GM19372 (cell line): ENCODE measurements around the gene NKX1-1.

Experiments used
- ATAC-seq: cut with Tn5 transposase; IDR thresholded peaks from one replicate; pipeline ENCODE4 v1.9.1; 2021; ENCODE audit warnings: mild to moderate bottlenecking, low read depth, moderate library complexity; ENCODE audit not compliant: unreplicated experiment

The NKX1-1 gene

DNA sequence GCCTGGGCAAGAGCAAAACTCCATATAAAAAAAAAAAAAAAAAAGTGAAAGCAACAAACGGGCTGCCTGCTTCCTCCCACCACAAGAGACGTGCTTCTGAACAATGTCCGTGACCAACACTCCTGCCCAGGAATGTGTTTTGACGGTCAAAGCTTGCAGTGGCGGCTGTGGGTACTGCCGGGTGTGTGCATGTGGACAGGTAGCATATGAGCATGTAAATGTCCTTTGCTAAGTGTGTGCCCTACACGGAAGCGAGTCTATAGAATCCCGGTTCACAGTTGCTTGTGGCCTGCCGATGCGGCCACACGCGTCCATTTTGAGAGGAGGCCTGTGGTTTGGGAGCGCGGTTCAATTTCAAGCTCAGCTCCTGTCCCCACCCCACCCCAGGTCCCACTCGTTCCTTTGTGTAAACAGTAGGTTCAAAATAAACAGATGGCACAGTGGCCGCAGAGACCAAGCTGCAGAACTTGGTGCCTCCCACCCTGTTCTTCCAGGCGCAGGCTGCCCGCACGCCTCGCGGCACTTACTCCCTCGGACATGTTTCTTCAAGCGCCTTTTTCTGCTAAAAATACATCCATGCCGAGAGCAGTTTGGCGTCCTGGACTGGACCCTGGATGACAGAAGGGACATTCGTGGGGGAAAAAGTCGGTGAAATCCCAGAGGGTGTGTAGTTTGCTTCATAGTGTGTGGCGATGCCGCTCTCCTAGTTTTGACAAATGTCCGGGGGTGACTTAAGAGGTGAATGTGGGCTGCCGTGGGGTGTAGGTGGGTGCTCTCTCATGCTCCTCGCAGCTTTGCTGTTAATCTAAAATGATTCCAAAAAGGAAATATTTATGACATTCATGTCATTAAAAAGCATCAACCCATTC, 11.5 kb upstream of the NKX1-1 start:
- no peak for ATAC-seq

DNA sequence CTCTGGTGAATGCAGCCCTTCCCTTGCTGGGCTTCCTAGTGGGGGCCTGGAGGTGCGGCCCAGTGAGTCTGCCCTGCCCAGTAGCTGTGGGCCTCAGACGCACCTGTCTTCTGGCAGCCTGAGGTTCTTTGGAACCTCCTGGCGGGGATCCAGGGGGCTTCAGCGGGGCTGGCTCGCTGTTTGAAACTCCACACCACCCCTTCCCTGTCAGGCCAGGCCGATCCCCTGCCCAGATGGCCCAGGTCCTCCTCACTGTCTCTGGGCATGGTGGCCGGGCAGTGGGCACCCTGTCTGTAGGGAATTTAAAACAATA, 10.7 kb upstream of the NKX1-1 start:
- no peak for ATAC-seq

DNA sequence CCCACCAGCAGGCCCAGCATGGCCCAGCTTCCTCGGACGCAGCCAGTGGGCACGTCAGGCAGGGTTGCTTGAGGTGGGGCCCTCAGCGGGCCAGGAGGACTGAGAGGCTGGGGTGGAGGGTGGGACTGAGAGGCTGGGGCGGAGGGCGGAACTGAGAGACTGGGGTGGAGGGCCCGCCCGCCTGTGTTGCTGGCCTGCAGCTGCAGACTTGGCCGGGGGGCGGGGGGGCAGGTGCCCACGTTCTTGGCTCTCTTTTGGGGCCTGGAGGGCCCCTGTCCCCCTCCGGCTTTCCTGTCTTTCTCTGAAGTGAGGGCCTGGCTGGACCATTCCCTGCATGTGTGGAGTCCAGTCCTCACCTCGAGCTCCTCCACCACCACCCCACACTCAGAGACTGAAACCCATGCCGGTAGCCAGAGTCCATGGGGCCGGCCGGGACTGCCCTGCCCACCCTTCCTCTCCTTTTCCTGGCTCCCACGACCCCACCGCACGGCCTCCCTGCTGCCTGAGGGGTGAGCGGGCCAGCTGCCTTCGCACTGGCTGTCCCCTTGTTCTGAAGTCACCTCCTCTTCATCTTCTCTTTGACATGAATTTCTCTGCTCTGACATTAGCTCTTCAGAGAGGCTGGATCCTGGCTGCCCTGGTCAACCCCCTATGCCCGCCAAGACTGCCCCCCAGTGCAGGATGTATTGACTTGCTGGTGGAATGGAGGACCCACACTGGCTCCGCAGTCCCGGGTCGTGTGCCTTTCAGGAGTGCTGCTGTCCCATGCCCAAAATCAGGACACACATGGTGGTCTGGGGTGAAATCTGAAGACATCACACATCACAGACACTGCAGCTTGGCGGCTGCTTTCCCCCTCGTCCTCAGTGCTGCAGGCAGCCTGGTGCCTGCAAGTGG, 10.1 kb upstream of the NKX1-1 start:
- no peak for ATAC-seq

DNA sequence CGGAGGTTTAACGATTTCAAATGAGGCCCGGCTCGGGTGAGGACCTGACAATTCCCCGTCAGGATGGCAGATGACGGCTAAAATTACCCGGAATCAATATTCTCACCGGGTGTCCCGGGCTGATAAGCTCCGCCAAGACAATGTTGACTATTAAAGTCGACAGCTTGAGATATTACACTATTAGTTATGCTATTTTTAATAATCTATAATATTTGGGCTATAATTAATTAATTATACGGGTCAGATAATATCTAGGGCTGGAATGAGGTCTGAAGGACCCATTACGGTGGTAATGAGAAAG, 9.4 kb upstream of the NKX1-1 start:
- ATAC-seq: no peak

DNA sequence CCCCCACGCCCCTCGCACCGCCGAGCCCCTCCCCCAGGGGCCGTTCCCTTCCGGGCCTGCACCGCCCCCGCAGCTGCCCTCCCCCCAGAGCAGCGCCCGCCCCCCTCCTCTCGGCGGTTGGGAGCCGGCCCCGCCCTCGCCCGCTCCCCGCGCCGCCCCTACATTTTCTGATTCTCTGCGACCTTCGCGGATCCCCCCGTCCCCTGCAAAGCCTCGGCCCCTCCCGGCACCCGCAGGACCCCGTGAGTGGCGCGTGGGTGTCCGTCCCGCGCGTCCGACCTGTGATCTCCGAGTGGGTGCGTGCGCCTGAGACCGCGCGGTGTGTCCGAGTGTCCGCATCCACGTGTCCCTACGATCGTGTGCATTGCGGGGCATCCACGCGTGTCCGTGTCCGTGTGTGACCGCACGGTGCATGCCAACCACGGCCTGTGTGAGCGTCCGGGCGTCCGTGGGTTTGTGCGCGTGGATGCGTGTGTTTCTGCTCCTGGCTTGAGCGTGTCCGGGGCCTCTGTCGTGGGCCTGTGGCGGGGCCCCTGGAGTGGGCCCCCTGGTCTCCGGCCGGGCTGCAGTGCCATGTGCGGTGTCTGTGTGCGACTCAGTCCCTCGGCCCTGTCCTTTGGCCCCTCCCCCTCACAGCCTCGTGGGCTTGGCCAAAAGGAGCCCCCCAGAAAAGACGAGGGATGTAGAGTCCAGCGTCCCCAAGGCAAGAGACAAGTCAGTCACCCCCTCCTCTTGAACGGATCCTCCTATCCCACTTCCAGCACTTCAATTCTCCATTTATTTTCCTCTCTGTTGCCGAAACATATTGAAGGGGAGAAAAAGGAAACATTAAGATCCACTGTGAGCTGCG, 8.8 kb upstream of the NKX1-1 start:
- ATAC-seq: no peak

DNA sequence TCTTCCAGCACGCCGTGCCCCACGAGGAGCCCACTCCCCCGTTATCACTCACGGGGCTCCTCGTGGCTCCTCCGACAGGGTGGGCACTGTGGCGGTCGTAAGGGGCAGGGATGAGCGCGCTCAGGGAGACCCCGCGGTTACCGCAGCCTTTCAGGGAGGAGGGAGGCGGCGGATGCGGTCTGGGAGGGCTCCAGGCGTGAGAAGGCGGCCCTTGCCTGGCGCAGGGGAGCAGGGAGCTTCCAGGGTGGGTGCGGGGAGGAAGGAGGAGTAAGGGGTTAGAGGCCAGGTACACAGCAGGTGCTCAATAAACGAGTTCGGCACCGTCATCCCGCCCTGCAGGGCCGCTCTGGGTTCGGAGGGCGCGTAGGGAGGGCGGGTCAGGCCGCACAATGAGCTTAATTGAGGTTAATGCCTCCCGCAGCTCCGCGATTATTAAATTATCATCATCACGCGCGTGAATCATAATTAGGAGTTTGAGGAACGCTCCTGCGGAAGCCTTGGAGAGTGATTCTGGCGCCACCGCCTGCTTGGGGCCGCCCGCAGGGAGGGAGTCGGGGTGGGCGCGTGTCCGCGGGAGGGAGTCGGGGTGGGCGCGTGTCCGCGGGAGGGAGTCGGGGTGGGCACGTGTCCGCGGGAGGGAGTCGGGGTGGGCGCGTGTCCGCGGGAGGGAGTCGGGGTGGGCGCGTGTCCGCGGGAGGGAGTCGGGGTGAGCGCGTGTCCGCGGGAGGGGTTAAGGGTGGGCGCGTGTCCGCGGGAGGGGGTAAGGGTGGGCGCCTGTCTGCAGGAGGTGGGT, 7.6 kb upstream of the NKX1-1 start:
- ATAC-seq: no peak

DNA sequence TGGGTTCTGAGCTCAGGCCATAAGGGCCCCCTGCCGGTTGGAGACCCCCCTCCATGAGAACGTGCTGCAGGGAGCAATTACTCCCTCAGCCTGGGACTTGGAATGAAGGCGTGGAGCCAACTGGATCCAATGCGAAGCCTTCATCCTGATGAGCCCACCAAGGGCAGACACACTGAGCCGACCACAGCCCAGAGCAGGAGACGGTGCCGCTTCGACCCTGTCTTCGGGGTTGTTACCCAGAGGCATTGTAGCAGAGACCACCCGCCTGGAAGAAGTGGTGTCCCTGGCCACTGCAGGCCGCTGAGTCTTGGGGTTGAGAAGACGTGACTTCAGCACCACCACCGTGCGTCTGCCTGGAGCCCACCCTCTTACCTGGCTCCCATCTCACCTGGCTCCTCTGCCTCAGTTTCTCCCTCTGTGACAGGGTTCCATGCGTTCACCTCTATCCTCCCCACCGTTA, 7.0 kb upstream of the NKX1-1 start:
- no peak for ATAC-seq

DNA sequence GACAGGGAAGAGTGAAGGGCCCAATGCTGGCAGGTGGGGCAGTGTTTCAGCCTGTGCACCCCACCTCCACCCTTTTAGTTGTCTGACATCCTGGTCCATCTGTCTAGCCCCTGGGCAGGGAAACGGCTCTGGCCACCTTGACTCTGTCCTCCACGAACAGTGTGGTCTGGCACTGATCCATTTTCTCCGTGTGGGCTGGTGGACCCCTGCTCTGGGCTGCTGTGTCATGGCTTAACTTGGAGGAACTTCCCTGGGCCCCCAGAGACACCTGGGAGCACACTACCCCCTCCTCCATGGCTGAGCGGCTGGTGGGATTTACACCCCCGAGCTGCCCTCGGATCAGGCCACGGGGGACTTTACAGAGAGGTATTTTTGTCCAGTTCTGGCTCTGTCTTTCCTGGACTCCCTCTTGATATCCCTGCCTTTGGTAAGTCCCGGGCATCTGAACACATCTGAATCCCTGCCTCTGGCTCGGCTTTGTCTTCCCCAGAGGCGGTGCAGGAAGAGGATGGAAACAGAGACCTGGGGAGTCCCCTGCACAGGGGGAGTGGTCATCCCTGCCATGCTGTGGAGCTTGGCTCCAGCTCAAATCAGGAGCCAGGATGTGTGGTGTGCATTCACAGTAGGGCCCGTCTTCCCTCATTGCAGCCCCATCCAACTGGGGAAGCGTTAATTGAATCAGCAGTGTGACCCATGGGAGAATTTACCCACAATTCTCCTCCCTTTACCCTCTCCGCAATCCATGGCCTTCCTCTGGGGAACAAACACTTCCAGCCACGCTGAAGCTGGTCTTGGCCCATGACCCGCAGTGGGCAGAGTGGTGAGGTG, 6.3 kb upstream of the NKX1-1 start:
- ATAC-seq: no peak

DNA sequence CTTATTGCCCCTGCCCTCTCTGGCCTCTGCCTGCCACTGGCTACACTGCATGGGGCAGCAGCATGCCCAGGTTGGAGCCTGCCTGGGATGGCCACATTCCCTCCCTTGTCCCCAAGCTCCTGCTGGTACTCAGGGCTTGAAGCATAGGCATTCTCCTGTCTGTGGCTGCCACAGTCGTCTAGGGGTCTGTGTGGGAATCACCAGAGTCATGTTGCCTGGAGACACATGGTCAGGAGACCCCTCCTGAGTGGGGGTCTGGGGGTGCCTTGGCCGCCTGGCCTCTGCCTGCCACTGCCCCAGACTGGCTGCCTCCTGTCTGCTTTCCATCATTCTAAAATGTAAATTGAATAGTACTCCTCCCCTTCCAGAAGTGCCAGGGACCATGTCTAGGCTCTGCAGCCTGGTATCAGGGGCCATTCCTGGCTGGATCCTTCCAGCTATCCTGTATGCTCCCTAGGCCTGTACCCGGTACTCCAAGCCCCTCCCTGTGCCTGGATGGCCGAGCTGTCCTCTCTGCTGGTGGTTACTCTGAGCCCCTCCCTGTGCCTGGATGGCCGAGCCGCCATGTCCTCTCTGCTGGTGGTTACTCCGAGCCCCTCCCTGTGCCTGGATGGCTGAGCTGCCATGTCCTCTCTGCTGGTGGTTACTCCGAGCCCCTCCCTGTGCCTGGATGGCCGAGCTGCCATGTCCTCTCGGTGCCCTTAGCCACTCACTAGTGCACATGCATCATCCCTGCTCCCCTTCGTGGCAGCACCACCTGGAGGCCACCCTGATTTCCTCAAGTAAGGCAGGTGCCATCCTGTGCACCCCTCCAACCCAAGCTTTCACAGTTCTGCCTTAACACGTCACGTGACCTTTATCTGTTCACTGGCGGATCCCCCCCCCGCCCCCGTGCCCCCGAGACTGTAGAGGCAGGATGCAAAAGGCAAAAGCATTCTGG, 5.5 kb upstream of the NKX1-1 start:
- ATAC-seq: no peak

DNA sequence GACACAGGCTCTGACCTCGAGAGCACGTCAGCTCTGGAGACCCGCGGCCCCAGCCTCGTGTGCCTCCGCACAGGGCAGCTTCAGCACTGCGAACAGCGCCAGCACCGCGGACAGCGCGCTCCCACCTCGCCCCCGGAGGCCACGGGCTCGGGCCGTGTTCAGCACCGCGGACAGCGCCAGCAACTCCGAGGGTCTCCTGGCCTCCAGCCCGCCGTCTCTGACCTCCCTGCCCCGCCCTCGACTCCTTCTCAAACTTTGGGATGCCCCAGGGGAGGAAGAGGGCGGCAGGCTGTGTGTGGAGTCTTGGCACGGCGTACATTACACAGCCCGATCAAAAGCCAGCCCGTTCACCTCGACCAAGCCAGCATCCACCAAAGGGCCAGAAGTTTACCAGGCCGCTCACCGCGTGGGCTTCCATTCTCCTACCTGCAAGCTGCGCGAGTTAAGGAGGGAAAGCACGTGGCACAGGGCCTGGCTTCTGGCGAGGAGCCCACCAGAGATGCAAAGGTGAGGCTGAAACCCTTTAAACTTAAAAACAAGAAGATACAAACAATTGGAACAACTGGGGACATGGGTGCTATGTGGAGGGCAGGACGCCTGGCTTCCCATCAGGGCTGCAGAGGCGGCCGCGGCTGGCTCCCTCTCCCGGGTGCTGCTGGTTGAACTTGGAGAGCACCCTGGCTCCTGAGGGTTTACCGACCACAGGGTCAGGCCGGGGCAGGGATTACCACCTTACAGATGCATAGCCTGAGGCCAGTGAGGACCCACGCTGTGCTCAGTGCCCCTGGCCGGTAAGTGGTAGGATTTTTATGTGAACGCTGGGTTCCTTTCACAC, 4.5 kb upstream of the NKX1-1 start:
- no peak for ATAC-seq

DNA sequence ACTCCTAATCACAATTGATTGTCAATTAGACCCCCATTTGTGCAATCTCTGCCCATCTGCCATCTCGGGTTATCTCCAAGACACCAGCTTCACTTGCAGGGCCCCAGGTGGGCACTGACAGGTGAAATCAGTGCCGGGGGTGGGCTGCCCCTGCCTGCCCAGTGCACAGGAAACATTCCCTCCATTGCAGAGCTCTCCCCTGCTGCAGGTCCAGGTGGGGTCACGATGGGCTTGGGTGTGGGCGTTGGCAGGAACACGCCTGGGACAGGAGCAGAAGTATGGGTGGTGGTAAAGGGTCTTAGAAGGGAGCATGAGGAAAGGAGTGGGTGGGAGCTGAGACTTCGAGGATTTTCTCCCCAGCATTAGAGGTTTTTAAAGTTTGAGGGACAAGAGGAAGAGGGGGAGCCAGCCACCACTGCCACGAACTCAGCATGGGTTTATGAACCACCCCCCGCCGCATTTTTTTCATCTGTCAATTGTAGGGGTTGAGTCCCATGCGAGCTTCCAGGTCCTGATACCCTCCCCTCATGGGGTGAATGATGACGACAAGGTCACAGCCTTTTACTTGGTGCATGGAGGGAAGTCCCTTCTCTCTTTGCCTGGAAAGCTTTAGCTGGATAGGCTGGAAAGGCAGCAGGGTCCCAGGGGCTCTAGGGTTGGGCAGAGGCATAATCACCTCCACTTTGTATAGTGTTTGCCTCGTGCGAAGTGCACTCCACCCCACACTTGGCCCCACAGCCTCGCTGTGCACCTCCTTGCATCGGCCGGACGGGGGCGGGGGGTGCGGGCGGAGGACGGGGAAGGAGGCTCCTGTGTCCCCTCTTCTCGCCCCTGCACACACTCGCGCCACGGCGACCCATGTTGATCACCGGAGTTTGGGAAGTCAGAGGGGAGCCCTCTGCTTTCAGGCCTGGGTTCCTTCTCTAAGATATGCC, 3.5 kb upstream of the NKX1-1 start:
- no peak for ATAC-seq

DNA sequence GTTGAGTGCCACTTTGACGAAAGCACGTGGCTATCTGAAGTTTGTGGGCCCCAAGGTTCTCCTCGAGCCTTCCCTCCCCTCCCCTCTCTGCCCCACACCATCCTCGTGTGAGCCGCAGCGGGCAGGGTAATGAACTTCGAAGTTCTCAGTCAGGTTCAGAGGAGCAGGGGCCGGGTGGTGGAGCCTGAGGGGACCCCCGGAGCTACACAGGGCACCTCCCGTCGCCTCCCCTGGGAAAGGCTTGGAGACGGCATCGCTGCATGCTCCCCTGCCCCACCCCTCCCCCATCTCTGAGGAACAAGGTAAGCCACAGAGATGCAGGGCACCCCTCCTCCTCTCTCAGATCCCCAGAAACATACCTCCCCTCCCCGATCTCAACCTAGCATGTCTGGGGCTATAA, 2.8 kb upstream of the NKX1-1 start:
- no peak for ATAC-seq

DNA sequence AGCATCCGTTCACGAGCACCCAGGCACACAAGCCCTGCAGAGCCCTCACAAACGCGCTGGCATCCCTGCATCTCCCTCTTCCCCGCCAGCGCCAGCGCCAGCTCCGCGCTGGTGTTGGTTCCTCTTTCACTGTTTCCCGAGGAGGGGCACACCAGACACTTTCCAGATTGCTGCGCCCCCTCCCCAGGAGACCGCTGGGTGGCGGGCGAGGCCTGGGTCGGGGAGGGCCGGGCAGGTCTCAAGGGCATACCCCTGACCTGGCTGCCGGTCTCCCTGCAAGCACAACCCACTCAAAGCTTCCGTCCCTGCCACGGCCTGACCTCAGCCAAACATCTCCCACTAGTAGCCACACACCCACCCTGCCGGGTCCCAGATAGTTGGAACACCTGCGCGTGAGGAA, 2.2 kb upstream of the NKX1-1 start:
- ATAC-seq: no peak

DNA sequence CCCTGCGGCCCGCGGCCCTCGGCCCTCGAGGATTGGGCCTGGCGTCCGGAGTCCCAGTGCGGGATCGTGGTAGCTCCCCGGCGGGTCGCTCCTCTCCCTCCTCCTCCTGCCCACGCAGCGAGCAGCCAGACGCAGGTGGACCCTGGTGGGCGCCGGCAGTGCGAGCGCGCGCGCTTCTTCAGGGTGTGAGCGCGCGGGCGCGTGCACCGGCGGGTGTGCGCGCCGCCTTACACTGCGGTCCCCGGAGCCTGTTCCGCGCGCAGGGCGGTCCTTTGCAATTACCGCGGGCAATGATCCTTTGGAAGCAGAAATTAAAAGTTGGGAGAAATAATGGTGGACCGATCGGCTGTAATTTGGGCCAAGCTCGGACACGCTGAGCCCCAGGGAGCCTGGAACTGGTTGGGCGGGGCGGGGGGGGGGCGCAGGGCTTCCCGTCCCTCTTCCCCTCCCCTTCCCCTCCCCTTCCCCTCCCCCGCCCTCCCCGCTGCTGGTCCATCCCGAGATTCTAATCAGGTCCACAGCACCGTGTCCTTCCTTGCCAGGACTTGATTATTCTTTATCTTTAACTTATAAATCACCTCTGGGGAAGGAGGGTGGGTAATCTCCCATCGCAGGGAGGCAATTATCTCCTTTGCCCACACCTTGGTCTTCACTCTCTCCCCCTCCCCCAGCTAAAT, 1.6 kb upstream of the NKX1-1 start:
- ATAC-seq: no peak

DNA sequence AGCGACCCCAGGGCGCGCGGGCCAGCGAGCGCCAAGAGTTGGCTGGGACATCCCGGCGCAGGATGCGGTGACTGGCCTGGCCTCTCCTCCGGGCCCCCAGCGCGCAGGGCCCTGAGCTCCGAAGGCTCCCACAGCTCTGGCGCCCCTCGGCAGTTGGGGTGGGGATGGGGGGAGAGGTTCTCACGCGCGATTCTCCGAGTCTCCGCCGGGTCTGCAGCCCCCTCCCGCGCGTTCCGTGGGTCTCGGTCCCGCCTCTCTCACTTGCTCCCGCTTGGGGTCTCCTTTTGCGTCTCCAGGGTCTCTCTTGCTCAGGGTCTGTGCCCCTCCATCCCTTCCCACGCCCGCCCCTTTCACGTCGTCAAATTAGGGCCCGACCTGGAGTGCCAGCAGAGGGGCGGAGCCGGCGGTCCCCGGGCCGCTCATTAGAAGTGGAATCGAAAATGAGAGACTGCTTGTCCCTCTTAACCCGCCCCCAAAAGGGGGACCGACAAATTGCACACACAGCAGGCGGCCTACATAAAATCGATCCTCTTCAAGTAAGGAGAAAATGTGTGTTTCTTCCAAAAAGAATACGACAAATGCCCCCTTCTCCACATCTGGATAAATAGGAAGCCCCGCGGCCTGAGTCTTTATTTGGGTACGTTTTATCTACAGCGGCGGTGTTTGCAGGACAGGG, 877 bp upstream of the NKX1-1 start:
- ATAC-seq: no peak
